ENCODE measurements around the gene WDR27. TPM values are rescaled to one million over a fixed set of nuclear protein-coding genes. Genes with fewer than 3 reads are reported as not detected.
A peak's percentile ranks its signal among the peaks of the same experiment; 100 is the strongest.
"Not testable (repeated sequence)": the region's sequence is repeated elsewhere in the genome, so short reads cannot be mapped to it uniquely, and the experiment has no call there.

WDR27 gene
- polyA plus RNA-seq, 4 donors = 9.7 to 62.2 (median 14.7) TPM

DNA sequence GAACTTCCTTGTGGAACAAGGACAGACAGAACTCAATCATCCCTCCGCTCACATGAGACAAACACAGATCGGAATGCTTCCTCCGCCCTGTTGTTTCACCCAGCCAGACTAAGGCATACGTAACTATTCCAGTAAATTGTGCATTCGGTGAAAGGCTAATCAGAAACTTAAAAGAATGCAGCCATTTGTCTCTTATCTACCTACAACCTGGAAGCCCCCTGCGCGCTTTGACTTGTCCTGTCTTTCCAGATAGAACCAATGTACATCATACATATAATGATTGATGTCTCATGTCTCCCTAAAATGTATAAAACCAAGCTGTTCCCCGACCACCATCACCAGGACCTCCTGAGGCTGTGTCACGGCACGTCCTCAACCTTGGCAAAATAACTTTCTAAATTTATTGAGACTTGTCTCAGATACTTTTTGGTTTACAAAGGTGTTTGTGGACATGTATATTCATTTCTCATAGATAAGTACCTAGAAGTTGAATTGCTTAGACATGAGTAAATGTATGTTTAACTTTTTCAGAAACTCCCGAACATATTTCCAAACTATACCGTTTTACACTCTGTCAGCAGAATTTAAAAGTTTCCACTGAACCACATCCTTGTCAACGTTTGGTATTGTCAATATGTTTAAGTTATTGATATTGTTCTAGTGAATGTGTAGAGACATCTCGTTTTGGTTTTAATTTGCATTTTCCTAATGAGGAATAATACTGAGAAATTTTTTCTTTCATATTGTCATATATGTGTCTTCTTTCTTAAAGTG lies 250.6 kb downstream of the WDR27 start:
- H3K9me3 ChIP-seq (ENCODE audit: control insufficient read depth in 2 of 2, insufficient read depth in 1 of 2, low read depth in 1 of 2, low read length in 1 of 2) = no peaks in the 10 kb centered on the region
- no peak for FAIRE-seq
- no peak for DNase-seq
- no peaks in the 10 kb centered on the region for H3K36me3 ChIP-seq (ENCODE audit: control insufficient read depth in 3 of 3, insufficient read depth in 2 of 3, low read depth in 1 of 3, low read length in 3 of 3)
- peak overlapping the region in 1 of 3 donors; percentile 42 for H3K27ac ChIP-seq (ENCODE audit: low read depth in 1 of 3, low read length in 2 of 3)
- no peak overlapping the region for H3K4me3 ChIP-seq (ENCODE audit: low read depth in 1 of 3, low read length in 3 of 3)
- H3K27me3 ChIP-seq (ENCODE audit: control insufficient read depth in 3 of 3, insufficient read depth in 3 of 3, low read length in 3 of 3) = no peaks in the 10 kb centered on the region
- peaks cover 0 to 2% (median 2%) of the 10 kb centered on the region in 3 donors for H3K4me1 ChIP-seq (ENCODE audit: control insufficient read depth in 3 of 3, insufficient read depth in 2 of 3, low read depth in 1 of 3, low read length in 2 of 3)
- WGBS, 3 donors = 83 to 86% (median 83%) methylated on average over 14 of the region's 14 CpGs

DNA sequence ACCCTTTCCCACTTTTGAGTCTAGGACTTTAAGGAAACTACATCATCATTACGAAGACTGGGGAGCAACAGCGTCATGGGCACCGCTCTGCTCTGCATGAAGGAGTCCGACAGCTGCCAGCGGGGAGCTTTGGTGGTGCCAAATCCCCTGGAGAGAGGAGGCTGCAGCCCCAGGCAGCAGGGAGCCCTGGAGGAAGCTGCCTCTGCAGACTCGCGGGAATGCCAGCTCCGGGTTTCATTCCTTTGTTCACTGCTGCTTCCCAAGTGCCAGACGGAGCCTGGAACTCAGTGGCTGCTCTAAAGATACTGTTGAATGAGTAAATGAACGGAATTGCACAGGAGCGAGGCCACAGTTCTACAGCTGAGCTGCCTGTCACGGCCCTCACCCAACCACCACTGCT lies 251.7 kb downstream of the WDR27 start:
- Histone ChIP-seq H3K4me3 (ENCODE audit: low read depth in 1 of 3, low read length in 3 of 3) (no peak overlapping the region), H3K27me3 (ENCODE audit: control insufficient read depth in 3 of 3, insufficient read depth in 3 of 3, low read length in 3 of 3) (no peaks in the 10 kb centered on the region), H3K4me1 (ENCODE audit: control insufficient read depth in 3 of 3, insufficient read depth in 2 of 3, low read depth in 1 of 3, low read length in 2 of 3) (peaks cover 0 to 9% (median 2%) of the 10 kb centered on the region in 3 donors), H3K36me3 (ENCODE audit: control insufficient read depth in 3 of 3, insufficient read depth in 2 of 3, low read depth in 1 of 3, low read length in 3 of 3) (no peaks in the 10 kb centered on the region), H3K27ac (ENCODE audit: low read depth in 1 of 3, low read length in 2 of 3) (no peak overlapping the region), H3K9me3 (ENCODE audit: control insufficient read depth in 2 of 2, insufficient read depth in 1 of 2, low read depth in 1 of 2, low read length in 1 of 2) (no peaks in the 10 kb centered on the region)
- 90 to 93% (median 91%) methylated on average over 12 of the region's 12 CpGs for WGBS, 3 donors
- DNase-seq (no peak), FAIRE-seq (no peak)

DNA sequence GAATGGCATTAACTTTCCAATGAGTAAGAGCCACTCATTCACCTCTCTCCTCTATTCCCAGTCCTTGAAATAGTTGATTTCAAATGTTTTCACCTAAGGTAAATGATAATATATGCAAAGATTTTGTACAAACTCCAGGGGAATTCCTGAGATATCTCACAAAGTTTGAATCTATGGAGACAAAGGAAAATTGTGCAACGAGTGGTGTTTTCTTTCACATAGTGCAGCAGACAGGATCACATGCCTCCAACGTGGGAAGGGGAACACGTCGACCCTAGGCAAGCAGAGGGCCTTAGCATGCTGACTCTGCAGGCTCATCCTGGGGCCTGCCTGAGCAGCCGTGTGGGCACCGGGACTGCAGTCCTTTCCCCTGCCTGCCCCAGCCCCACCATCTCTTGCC lies 252.6 kb downstream of the WDR27 start:
- Histone ChIP-seq H3K27ac (ENCODE audit: low read depth in 1 of 3, low read length in 2 of 3) (no peak overlapping the region), H3K4me1 (ENCODE audit: control insufficient read depth in 3 of 3, insufficient read depth in 2 of 3, low read depth in 1 of 3, low read length in 2 of 3) (peaks cover 0 to 9% (median 1%) of the 10 kb centered on the region in 3 donors), H3K4me3 (ENCODE audit: low read depth in 1 of 3, low read length in 3 of 3) (no peak overlapping the region), H3K27me3 (ENCODE audit: control insufficient read depth in 3 of 3, insufficient read depth in 3 of 3, low read length in 3 of 3) (no peaks in the 10 kb centered on the region), H3K9me3 (ENCODE audit: control insufficient read depth in 2 of 2, insufficient read depth in 1 of 2, low read depth in 1 of 2, low read length in 1 of 2) (no peaks in the 10 kb centered on the region), H3K36me3 (ENCODE audit: control insufficient read depth in 3 of 3, insufficient read depth in 2 of 3, low read depth in 1 of 3, low read length in 3 of 3) (no peaks in the 10 kb centered on the region)
- FAIRE-seq (no peak), DNase-seq (no peak)
- 85 to 88% (median 87%) methylated on average over 6 of the region's 6 CpGs for WGBS, 3 donors

DNA sequence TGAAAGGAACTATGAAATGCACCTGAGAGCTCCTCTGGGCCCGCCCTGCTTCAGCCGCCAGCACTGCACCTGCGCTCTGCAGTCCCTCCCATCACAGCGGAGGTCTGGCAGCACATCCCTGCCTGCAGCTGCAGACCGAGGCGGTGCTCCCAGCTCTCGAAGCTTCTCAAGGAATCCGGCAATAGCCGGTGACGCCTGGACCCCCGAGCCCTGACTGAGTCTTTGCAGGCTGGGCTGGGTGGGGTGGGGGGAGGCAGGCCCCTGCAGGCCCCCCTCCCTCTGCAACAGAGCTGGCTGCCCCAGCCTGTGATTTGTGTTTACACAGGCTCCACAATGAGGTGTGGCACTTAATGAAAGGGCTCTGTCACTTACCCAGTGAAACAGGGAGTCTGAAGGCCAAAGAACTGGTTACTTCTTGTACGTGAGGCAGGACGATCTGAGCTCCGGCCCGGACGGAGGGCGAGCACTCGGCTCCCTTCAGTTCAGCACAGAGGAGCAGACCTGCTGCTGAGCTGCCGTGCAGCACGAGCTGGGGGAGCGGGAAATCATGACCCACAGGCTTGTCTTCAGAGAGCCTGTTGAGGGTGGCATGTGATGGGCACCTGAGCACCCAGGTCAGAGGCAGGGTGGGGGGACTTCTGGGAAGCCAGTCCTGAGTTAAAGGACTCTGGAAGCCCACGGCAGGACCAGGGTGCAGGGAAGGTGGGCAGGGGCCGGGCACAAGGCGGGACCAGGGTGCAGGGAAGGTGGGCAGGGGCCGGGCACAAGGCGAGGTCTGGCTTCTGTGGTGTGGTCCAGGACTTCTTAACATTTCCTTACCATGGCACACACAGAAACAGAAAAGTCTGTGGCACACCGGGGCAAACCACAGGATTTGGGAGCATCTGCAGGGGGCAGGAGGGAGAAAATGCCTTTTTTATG lies 255.9 kb downstream of the WDR27 start:
- no peaks in the 10 kb centered on the region for H3K36me3 ChIP-seq (ENCODE audit: control insufficient read depth in 3 of 3, insufficient read depth in 2 of 3, low read depth in 1 of 3, low read length in 3 of 3)
- H3K27me3 ChIP-seq (ENCODE audit: control insufficient read depth in 3 of 3, insufficient read depth in 3 of 3, low read length in 3 of 3) = no peaks in the 10 kb centered on the region
- no peak overlapping the region for H3K4me3 ChIP-seq (ENCODE audit: low read depth in 1 of 3, low read length in 3 of 3)
- no peak for FAIRE-seq
- H3K9me3 ChIP-seq (ENCODE audit: control insufficient read depth in 2 of 2, insufficient read depth in 1 of 2, low read depth in 1 of 2, low read length in 1 of 2) = no peaks in the 10 kb centered on the region
- DNase-seq = peak; percentile 69 to 83
- H3K4me1 ChIP-seq (ENCODE audit: control insufficient read depth in 3 of 3, insufficient read depth in 2 of 3, low read depth in 1 of 3, low read length in 2 of 3) = peaks cover 0 to 9% (median 0%) of the 10 kb centered on the region in 3 donors
- WGBS, 3 donors = 22 to 70% (median 34%) methylated on average over 27 of the region's 27 CpGs
- H3K27ac ChIP-seq (ENCODE audit: low read depth in 1 of 3, low read length in 2 of 3) = peak overlapping the region in 2 of 3 donors; percentile 33 to 49

DNA sequence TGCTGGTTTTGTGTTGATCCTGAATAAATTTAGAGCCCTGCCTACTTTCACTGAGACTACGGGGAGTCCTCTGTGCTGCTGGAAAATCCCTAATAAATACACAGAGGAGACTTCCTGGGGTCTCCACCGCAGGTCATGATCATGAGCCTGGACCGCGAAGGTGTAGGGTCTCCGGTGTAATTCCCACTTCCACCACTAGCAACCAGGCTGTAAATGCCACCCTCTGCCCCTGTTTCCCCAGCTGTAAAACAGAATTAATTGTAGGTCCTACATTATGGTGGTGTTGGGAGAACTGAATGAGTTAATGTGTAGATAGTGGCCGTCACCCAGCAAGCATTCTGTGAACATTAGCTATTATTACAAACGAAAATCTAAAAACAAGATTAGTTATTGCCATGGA lies 256.6 kb downstream of the WDR27 start:
- Histone ChIP-seq H3K36me3 (ENCODE audit: control insufficient read depth in 3 of 3, insufficient read depth in 2 of 3, low read depth in 1 of 3, low read length in 3 of 3) (no peaks in the 10 kb centered on the region), H3K27me3 (ENCODE audit: control insufficient read depth in 3 of 3, insufficient read depth in 3 of 3, low read length in 3 of 3) (no peaks in the 10 kb centered on the region), H3K9me3 (ENCODE audit: control insufficient read depth in 2 of 2, insufficient read depth in 1 of 2, low read depth in 1 of 2, low read length in 1 of 2) (no peaks in the 10 kb centered on the region), H3K4me1 (ENCODE audit: control insufficient read depth in 3 of 3, insufficient read depth in 2 of 3, low read depth in 1 of 3, low read length in 2 of 3) (peaks cover 0 to 9% (median 0%) of the 10 kb centered on the region in 3 donors), H3K4me3 (ENCODE audit: low read depth in 1 of 3, low read length in 3 of 3) (no peak overlapping the region), H3K27ac (ENCODE audit: low read depth in 1 of 3, low read length in 2 of 3) (peak overlapping the region in 2 of 3 donors; percentile 29 to 49)
- DNase-seq = no peak
- WGBS, 3 donors = 27 to 70% (median 43%) methylated on average over 7 of the region's 7 CpGs
- no peak for FAIRE-seq

DNA sequence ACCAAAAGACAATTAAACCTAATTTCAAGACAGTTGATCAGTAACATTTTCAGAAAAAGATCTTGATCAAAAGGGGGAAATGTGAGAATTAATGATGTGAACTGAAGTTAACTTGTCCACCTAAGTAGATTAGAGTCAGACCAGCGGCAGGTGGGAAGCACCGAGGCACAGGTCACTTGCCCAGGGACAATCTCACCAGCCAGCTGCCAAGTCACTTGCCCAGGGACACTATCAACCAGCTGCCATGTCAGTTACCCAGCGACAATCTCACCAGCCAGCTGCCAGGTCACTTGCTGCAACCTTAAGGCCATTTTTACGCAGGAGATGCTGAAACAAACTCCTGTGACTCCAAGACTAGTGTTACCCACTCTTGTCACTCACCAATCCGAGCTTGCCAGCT lies 260.5 kb downstream of the WDR27 start:
- no peak for FAIRE-seq

DNA sequence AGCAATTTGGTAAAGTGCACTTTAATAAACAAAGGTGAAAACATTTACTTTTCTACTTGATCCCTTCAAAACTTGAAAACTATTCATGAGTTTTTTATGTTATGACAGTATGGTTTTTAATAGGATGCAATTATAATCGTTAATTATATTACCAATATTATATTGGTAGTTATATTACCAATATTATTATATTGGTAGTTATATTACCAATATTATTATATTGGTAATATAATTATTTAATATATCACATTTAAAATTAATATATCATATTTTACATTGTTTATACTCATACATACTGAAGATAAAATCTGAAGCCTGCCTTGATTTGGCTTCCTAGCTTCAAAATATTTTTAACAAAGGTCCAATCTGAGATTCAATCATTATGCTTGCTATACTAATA lies 262.1 kb downstream of the WDR27 start:
- Histone ChIP-seq H3K27me3 (ENCODE audit: control insufficient read depth in 3 of 3, insufficient read depth in 3 of 3, low read length in 3 of 3) (no peaks in the 10 kb centered on the region), H3K36me3 (ENCODE audit: control insufficient read depth in 3 of 3, insufficient read depth in 2 of 3, low read depth in 1 of 3, low read length in 3 of 3) (no peaks in the 10 kb centered on the region), H3K4me3 (ENCODE audit: low read depth in 1 of 3, low read length in 3 of 3) (no peak overlapping the region), H3K27ac (ENCODE audit: low read depth in 1 of 3, low read length in 2 of 3) (no peak overlapping the region), H3K9me3 (ENCODE audit: control insufficient read depth in 2 of 2, insufficient read depth in 1 of 2, low read depth in 1 of 2, low read length in 1 of 2) (peaks cover 0 to 7% of the 10 kb centered on the region in 2 donors), H3K4me1 (ENCODE audit: control insufficient read depth in 3 of 3, insufficient read depth in 2 of 3, low read depth in 1 of 3, low read length in 2 of 3) (no peaks in the 10 kb centered on the region)
- no peak for DNase-seq
- 0 to 34% (median 2%) methylated on average over 1 of the region's 1 CpG for WGBS, 3 donors
- peak; percentile 94 for FAIRE-seq

More for the DNA sequence above, 260.5 kb downstream of the WDR27 start:
- H3K9me3 ChIP-seq (ENCODE audit: control insufficient read depth in 2 of 2, insufficient read depth in 1 of 2, low read depth in 1 of 2, low read length in 1 of 2) = no peaks in the 10 kb centered on the region
- no peak overlapping the region for H3K27ac ChIP-seq (ENCODE audit: low read depth in 1 of 3, low read length in 2 of 3)
- H3K4me1 ChIP-seq (ENCODE audit: control insufficient read depth in 3 of 3, insufficient read depth in 2 of 3, low read depth in 1 of 3, low read length in 2 of 3) = peaks cover 0 to 8% (median 0%) of the 10 kb centered on the region in 3 donors
- WGBS, 3 donors = 40 to 76% (median 56%) methylated on average over 5 of the region's 5 CpGs
- H3K36me3 ChIP-seq (ENCODE audit: control insufficient read depth in 3 of 3, insufficient read depth in 2 of 3, low read depth in 1 of 3, low read length in 3 of 3) = no peaks in the 10 kb centered on the region
- H3K27me3 ChIP-seq (ENCODE audit: control insufficient read depth in 3 of 3, insufficient read depth in 3 of 3, low read length in 3 of 3) = no peaks in the 10 kb centered on the region
- DNase-seq = no peak
- H3K4me3 ChIP-seq (ENCODE audit: low read depth in 1 of 3, low read length in 3 of 3) = no peak overlapping the region

DNA sequence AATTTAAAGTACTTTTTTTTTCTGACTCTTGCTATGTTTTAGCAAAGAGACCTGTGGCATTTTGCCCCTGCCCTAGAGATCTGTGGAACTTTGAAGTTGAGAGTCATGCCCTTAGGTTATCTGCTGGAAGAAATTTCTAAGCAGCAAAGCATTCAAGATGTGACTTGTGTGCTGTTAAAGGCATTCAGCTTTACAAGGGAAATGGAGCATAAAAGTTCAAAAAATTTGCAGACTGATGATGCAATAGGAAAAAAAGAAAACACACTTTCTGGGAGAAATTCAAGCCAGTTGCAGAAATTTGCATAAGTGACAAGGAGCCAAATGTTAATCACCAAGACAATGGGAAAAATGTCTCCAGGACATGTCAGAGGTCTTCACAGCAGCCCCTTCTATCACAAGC lies 267.3 kb downstream of the WDR27 start:
- not testable (repeated sequence) for H3K36me3 ChIP-seq (ENCODE audit: control insufficient read depth in 3 of 3, insufficient read depth in 2 of 3, low read depth in 1 of 3, low read length in 3 of 3); H3K27ac ChIP-seq (ENCODE audit: low read depth in 1 of 3, low read length in 2 of 3); DNase-seq; FAIRE-seq; H3K4me3 ChIP-seq (ENCODE audit: low read depth in 1 of 3, low read length in 3 of 3); H3K27me3 ChIP-seq (ENCODE audit: control insufficient read depth in 3 of 3, insufficient read depth in 3 of 3, low read length in 3 of 3); H3K4me1 ChIP-seq (ENCODE audit: control insufficient read depth in 3 of 3, insufficient read depth in 2 of 3, low read depth in 1 of 3, low read length in 2 of 3)
- H3K9me3 ChIP-seq (ENCODE audit: control insufficient read depth in 2 of 2, insufficient read depth in 1 of 2, low read depth in 1 of 2, low read length in 1 of 2) = peaks cover 0 to 33% of the 10 kb centered on the region in 2 donors
